Skeletal muscle satellite cell (primary cell): ENCODE results near the gene ATP2C1. TPM values are rescaled to one million over a fixed set of nuclear protein-coding genes. Genes with fewer than 3 reads are reported as not detected.
A peak's percentile ranks its signal among the peaks of the same experiment; 100 is the strongest.
"Not testable (repeated sequence)": the region's sequence is repeated elsewhere in the genome, so short reads cannot be mapped to it uniquely, and the experiment has no call there.

ENCODE experiments used
- H3K27me3 ChIP-seq: 2 replicates; pipeline ENCODE4 v1.7.0; 2013; ENCODE audit warnings: low read length; ENCODE audit not compliant: control insufficient read depth, insufficient read depth
- H3K36me3 ChIP-seq: 2 replicates; pipeline ENCODE4 v1.7.0; 2013; ENCODE audit warnings: mild to moderate bottlenecking, control low read depth, low read length; ENCODE audit not compliant: insufficient read depth
- H3K4me1 ChIP-seq: 2 replicates; pipeline ENCODE4 v1.7.0; 2013; ENCODE audit warnings: low read length; ENCODE audit not compliant: control insufficient read depth, insufficient read depth
- H3K4me2 ChIP-seq: 2 replicates; pipeline ENCODE4 v1.7.0; 2013; ENCODE audit warnings: mild to moderate bottlenecking, low read length
- H3K4me3 ChIP-seq: 2 replicates; pipeline ENCODE4 v1.7.0; 2013; ENCODE audit warnings: low read length
- H3K9ac ChIP-seq: 2 replicates; pipeline ENCODE4 v1.7.0; 2013; ENCODE audit warnings: mild to moderate bottlenecking, low read depth, low read length, moderate library complexity
- H3K9me3 ChIP-seq: replicated peaks from 2 replicates; pipeline ENCODE4 v1.7.0; 2013; ENCODE audit warnings: mild to moderate bottlenecking, control low read depth, low read length
- total RNA-seq: library from RNA; depleted of rRNA; stranded (reverse); fragments of >200 nt; gene quantifications from 2 replicates; pipeline ENCODE4 v1.2.3, GENCODE V29; 2012; rRNA removed

The ATP2C1 gene
- 59.2 and 68.4 TPM in 2 replicates for total RNA-seq

GRCh38 chr3:130893376-130894129, at the start of gene ATP2C1:
TSS of gene ATP2C1 (plus strand) at chr3:130894084. CDS start at chr3:130894770, 686 bp downstream.
- Histone ChIP-seq H3K36me3 (no peaks in the 10 kb centered on the region), H3K27me3 (no peaks in the 10 kb centered on the region), H3K4me2 (peak within 1 kb of the TSS; percentile 88), H3K9ac (peak within 1 kb of the TSS; percentile 100), H3K4me3 (peak within 1 kb of the TSS; percentile 91), H3K9me3 (no peaks in the 10 kb centered on the region), H3K4me1 (peaks cover 12% of the 10 kb centered on the region)

- Histone ChIP-seq H3K9me3 (no peaks in the 10 kb centered on the region), H3K27me3 (peaks cover 10% of the 10 kb centered on the region), H3K9ac (no peak overlapping the region), H3K4me2 (no peak overlapping the region), H3K4me3 (no peak overlapping the region), H3K36me3 (no peaks in the 10 kb centered on the region), H3K4me1 (no peaks in the 10 kb centered on the region)
Measured at GRCh38 chr3:130844462-130844861, 49.4 kb upstream of the ATP2C1 start.

- Histone ChIP-seq H3K4me2 (no peak overlapping the region), H3K4me3 (no peak overlapping the region), H3K9ac (no peak overlapping the region), H3K27me3 (peaks cover 18% of the 10 kb centered on the region), H3K4me1 (no peaks in the 10 kb centered on the region), H3K36me3 (no peaks in the 10 kb centered on the region), H3K9me3 (no peaks in the 10 kb centered on the region)
Measured at GRCh38 chr3:130846181-130846580, 47.7 kb upstream of the ATP2C1 start.

- peaks cover 27% of the 10 kb centered on the region for H3K27me3 ChIP-seq
- H3K9me3 ChIP-seq: no peaks in the 10 kb centered on the region
- no peaks in the 10 kb centered on the region for H3K36me3 ChIP-seq
- H3K4me1 ChIP-seq: no peaks in the 10 kb centered on the region
- no peak overlapping the region for H3K9ac ChIP-seq
- H3K4me2 ChIP-seq: no peak overlapping the region
- no peak overlapping the region for H3K4me3 ChIP-seq
Measured at GRCh38 chr3:130849091-130849552, 44.8 kb upstream of the ATP2C1 start.

GRCh38 chr3:130850044-130850797, 43.7 kb upstream of the ATP2C1 start:
- Histone ChIP-seq H3K9ac (no peak overlapping the region), H3K4me2 (no peak overlapping the region), H3K4me3 (no peak overlapping the region), H3K27me3 (peaks cover 27% of the 10 kb centered on the region), H3K36me3 (no peaks in the 10 kb centered on the region), H3K9me3 (no peaks in the 10 kb centered on the region), H3K4me1 (no peaks in the 10 kb centered on the region)

GRCh38 chr3:130850843-130851242, 43.0 kb upstream of the ATP2C1 start:
- Histone ChIP-seq H3K9me3 (no peaks in the 10 kb centered on the region), H3K9ac (no peak overlapping the region), H3K27me3 (peaks cover 27% of the 10 kb centered on the region), H3K36me3 (no peaks in the 10 kb centered on the region), H3K4me3 (no peak overlapping the region), H3K4me2 (no peak overlapping the region), H3K4me1 (no peaks in the 10 kb centered on the region)

GRCh38 chr3:130851277-130851676, 42.6 kb upstream of the ATP2C1 start:
- Histone ChIP-seq H3K36me3 (no peaks in the 10 kb centered on the region), H3K9ac (no peak overlapping the region), H3K4me1 (no peaks in the 10 kb centered on the region), H3K4me3 (no peak overlapping the region), H3K9me3 (no peaks in the 10 kb centered on the region), H3K27me3 (peaks cover 27% of the 10 kb centered on the region), H3K4me2 (no peak overlapping the region)

- H3K4me1 ChIP-seq: no peaks in the 10 kb centered on the region
Measured at GRCh38 chr3:130853581-130853980, 40.3 kb upstream of the ATP2C1 start.

GRCh38 chr3:130854208-130854864, 39.5 kb upstream of the ATP2C1 start:
- no peak overlapping the region for H3K9ac ChIP-seq
- no peak overlapping the region for H3K4me3 ChIP-seq
- no peaks in the 10 kb centered on the region for H3K36me3 ChIP-seq
- H3K27me3 ChIP-seq: peaks cover 19% of the 10 kb centered on the region
- H3K4me2 ChIP-seq: no peak overlapping the region
- no peaks in the 10 kb centered on the region for H3K4me1 ChIP-seq
- no peaks in the 10 kb centered on the region for H3K9me3 ChIP-seq

More at GRCh38 chr3:130853581-130853980, 40.3 kb upstream of the ATP2C1 start:
- no peak overlapping the region for H3K4me2 ChIP-seq
- no peaks in the 10 kb centered on the region for H3K36me3 ChIP-seq
- H3K9me3 ChIP-seq: no peaks in the 10 kb centered on the region
- no peak overlapping the region for H3K4me3 ChIP-seq
- no peak overlapping the region for H3K9ac ChIP-seq
- peaks cover 23% of the 10 kb centered on the region for H3K27me3 ChIP-seq

GRCh38 chr3:130857336-130858026, 36.4 kb upstream of the ATP2C1 start:
- Histone ChIP-seq H3K4me3 (no peak overlapping the region), H3K36me3 (no peaks in the 10 kb centered on the region), H3K9ac (no peak overlapping the region), H3K4me1 (no peaks in the 10 kb centered on the region), H3K4me2 (no peak overlapping the region), H3K9me3 (no peaks in the 10 kb centered on the region), H3K27me3 (peaks cover 3% of the 10 kb centered on the region)

- H3K4me2 ChIP-seq, H3K9ac ChIP-seq, H3K36me3 ChIP-seq, H3K4me1 ChIP-seq, H3K9me3 ChIP-seq, H3K4me3 ChIP-seq, H3K27me3 ChIP-seq: not testable (repeated sequence)
Measured at GRCh38 chr3:130862130-130862529, 31.8 kb upstream of the ATP2C1 start.
